Dedifferentiated amniotic fluid mesenchymal stem cell (primary cell): ENCODE measurements around the gene MDFI.

ENCODE experiments used
- DNase-seq: peaks from one replicate; pipeline ENCODE4 v3.0.0-alpha.2; 2016; ENCODE audit errors: extremely low spot score

Gene MDFI

DNA sequence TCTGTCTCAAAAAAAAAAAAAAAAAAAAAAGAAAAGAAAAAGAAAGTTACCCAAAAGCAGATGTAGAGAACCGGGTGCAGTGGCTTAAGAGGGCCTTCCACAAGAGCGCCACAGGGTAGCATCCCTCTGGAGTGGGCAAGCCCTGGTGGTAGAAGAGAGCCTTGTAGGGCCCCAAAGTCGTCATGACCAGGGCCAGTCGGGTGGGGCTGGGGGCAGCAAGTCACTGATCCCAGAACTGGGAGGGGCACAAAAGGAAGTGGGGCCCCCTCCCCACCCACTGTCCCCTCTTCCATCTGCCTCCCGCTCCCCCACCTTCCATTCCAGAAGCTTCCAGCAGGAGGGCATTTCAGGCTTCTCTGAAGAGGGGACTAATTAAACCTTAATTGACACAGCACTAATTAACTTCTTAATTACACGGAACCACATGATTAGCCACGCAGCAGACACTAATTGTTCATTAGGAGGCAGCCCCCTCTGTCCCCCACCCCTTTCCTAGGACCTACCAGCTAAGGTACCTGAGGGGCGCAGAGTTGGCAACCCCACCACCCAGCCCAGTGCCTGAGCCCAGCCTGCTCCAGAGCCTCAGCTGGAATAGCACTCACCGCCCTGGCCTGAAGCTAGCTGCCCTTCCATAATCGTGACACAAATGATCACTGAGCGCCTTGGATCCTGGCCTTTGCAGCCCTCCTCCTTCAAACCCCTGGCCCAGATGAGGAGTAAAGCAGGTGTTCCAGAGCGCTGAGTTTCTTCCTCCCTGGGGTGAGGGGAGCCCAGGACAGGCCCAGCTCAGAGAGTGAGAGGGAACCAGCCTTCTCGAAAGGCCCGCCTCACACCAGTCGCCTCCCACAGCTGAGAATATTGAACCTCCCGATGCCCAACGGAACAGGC is 34.8 kb downstream of the MDFI start:
- DNase-seq = no peak

DNA sequence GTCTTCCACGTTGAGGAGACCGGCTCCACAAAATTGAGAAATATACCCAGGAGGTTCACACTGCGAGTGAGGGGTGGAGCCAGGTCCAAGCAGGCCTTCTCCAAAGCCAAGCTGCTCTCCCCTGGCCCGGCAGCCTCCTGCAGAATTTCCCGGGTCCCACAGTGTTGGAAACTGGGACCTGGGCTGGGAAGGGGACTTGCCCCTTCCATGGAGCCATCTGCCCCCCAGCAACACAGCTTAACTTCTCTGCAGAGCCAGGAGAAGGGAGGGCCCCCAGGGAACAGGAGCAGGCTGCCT is 35.4 kb downstream of the MDFI start:
- no peak for DNase-seq

DNA sequence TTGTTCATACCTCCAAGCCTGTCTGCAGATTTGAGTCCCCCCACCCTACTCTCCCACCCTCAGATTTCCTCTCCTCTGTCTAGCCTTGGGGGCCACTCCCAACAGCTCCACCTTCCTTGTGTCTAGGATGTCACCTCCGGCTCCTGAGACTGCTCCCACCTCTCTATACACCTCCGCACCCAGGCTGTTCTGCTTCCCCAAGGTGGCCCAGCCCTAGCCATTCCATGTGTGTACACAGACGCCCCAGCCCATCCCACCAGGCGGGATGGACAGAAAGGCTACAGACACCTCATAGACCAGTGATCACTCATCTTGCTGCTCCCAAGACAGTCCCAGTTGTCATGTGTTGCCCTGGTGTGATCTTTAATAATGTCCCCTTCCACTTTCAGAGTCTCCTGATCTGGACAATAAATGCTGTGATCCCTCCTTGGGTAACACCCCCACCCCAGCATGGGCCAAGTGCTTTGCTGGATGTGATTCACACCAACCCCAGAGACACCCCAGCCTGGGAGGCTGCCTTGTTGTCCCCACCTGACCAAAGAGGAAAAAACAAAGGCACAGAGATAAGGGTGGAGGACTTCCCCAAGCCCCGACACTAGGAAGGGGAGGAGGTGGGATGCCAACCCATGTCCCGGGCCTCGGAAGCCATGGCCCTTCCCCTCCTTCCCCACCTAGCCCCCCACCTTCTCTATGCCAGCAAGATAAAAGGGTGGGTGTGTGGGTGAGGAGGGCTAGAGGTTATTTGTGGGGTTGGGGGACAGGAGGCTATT is 36.1 kb downstream of the MDFI start:
- DNase-seq = no peak

DNA sequence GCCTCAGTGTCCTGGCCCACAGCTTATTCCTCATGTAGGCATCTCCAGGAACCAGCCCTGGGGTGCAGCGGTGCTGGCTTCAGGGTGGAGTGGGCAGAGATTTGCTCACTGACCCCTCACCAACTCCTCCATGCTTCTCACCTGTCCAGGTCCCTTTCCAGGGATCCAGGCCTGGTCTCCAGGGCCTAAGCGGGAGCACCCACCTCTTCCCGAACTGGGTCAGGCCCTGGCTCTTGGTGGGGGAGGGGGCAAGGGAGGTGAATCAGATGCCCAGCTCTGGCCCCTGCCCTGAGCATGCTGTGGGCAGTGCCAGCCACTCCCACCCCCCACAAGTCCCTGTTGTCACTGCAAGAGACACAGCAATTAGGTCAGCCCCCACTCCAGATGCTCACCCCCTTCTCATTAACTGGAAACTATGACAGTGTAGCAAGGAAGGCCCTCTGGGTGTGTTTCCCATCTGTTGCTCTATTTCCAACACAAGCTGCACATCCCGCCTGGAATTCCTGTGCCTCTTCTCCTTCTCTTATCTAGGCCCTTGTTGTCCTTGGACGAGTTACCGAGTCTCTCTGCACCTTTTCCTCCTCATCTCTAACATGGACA is 37.0 kb downstream of the MDFI start:
- no peak for DNase-seq

DNA sequence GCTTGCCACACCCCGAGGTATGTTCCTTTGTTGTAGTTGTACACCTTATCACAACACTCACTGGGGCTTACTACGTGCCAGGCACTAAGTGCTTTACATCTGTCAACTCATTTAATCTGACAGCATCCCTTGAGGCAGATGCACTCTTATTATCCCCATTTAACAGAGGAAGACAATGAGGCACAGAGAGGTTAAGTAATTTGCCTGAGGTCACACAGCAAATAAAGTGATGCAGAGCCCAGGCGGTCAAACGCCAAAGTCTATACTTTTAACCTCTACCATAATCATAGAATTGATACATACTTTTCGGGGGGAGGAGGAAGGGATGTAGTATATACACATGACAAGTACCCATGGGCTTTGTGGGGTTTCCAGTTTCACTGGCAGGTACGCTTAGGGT is 37.7 kb downstream of the MDFI start:
- no peak for DNase-seq

DNA sequence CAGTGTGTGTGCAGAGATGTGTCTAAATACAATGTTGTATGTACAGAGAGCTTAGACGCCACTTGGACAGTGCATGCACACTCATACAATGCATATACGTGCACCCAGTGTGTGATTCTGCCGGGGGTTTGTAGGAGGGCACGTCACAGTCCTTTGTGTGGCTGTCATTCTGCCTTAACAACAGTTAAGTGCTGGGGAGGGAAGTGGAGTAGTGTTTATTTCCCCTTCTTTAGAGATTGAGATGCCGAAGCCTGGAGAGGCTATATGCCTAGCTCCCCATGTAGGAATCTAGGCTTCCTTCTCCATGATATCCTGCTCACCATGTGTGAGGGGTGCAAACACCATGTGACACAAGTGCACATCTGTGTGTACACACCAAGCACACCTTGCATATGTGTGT is 38.2 kb downstream of the MDFI start:
- no peak for DNase-seq

DNA sequence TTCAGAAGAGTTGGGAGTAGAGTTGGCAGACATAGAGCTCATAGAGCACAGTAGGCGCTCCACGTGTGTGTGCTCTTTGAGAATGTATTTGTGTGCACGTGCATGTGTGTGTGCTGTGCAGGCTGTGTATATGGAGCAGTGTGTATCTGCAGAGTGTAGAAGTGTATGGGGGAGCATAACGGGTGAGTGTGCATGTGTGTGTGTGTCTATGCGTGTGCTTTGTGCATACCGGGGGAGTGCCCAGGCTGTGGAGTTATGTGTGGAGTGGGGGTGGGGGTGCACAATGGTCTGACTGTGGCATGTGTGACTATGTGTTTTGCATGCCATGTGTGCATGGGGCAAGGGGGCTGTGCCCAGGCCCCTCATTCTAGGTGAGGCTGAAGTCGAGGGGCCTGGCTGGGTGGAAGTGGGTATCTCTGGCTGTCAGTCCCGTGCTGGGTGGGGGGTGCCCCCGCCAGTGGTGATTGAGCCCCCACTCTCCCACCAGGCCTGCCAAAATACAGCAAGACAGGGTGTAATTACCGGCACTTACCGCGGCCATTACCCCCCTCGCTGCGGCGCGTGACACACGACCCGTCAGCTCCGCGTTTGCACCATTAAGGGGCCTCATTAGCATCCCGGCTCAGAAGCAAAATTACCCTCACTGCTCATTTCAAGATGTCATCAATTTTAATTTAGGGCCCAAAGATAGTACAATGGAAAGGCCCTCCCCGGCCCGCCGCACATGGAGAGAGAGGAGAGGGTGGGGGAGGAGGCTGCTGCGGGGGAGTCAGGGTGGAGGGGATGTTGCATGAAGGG is 39.1 kb downstream of the MDFI start:
- DNase-seq = no peak

DNA sequence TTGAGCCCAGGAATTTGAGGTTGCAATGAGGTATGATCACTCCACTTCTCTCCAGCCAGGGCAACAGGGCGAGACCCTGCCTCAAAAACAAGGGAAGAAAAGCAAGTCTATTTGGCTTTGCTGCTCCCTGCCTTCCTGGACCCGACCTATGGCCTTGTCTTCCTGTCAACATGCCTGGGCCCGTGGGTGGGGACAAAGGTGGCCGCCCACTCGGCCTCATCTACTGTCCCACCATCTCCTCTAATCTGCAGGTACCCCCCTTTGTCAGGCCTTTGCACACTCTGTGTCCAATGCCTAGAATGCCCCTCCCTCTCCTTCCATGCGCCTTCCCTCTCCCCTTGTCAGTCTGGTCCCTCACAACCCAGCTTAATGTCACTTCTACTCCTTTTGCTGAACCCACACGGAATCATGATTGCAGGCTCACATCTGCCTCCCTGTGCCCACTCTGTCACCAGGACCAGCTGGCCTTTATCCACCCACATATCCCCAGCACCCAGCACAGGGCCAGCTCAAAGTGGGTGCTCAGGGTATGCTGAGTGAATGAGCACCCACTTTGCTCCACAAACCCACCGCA is 40.3 kb downstream of the MDFI start:
- no peak for DNase-seq

DNA sequence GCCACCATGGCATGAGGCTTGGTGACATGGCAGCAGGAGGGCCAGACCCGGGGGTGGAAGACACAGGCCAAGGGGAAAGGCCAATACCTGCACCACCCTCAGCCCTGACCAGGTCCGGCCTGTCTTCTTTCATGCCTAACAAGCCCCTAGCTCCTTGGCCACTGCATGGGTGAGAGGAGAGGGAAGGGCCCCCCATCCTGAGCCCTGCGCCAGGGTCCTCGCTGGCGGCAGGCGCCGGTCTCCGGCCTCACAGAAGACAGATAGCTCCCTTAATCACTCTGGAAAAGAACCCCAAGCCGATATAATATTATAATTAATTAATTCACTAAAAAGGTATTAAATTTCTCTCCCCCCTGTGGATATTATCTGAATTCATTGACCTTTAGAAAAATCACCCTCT is 41.4 kb downstream of the MDFI start:
- DNase-seq = no peak

DNA sequence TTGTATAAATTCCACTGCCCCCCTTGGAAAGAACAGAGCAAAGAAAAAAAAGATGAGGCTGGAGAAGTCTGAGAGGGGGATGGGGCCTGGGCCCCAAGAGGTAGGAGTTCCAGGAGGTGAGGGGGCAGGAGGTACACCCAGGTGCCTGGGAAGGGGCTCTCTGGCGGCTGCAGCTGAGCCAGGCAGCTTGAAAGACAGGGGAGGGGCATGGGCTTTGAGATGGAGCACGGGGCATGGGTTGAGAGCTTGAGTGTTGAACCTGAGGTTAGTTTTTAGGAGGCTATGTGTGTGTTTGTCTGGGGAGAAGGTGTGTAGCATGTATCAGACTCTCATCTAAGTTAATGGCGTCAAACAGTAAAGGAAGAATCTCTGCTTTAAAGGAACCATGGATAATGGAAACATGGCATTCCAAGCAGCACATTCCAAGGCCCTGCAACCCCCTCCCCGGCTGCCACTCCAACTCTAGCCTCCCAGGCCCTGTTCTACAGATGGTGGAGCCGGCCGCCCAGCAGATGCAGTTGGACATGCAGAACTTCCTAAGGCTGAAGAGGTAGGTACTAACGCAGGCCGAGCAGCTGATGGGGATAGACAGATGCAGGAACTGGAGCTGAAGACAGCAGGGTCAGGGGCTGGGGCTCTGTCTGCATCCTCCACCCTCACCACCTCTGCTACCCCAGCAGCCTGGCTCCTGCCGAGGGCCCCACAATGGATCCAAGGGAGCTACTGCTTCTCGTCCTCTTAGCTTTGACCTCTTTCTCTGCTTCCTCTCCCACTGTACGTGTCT is 42.1 kb downstream of the MDFI start:
- DNase-seq = no peak

DNA sequence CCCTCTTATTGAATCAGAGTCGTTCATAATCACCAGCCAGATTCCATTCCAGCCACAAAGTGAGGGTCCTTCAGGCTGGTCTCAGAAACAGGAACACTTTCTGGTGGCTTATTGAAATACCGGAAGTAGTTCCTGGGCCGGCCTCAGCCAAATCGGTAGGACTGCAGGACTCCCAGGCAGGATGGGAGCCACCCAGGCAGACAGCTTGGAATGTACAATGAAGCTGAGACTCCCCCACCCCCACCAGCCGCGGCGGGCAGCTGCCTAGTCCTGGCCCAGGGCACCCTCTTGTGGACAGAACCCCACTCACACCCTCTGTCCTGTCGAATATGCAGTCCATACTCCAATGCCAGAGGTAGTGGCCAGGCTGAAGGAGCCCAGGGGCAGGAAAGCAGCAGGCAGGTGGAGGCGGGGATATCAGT is 43.8 kb downstream of the MDFI start:
- peak; percentile 85 for DNase-seq

DNA sequence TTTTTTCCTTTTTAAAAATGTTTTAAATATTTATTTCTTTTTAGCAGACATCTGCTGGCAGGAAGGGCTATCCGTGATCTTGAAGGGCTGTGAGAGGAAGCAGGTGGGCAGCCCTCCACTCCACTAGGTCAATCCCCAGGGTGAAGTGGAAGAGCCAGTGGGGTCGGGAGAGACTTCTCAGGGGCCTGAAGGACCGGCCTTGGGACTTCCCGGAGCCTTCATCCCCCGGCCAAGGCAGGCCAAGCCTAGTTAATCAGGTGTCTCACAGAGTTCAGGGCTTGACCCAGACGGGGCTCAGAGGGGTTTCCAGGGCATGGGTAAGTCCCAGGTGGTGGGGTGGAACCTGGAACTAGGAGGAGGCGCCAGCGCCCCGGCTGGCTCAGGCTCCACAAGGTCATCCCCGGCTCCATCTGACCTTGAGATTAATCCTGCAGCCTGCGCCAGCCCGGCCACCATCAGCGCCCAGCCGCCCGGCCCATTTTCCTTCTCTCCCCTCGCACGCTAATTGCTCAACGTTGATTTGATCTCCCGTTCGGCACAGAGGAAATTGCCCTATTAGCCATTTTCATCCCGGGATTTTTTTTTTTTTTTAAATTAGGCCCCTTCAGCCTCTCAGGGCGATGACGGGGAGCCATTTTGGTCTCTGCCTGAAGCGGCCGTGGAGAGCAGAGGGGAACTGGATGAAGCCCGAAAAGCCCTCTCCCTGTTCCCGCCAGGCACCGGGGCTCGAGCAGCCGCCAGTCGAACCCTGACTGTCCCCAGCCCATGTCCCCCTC is 44.4 kb downstream of the MDFI start:
- DNase-seq = no peak

DNA sequence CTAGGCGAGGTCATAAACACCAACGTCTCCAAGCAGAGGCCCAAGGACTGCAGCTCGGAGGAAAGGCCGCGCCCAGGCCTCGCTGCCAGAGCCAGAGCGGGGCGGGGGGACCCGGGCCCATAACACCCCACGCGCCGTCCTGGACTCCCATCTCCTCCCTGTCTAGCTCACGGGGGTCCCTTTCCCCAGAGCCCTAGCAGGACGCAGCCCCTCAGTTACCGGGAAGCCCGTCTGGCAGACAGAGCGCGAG is 44.9 kb downstream of the MDFI start:
- no peak for DNase-seq

DNA sequence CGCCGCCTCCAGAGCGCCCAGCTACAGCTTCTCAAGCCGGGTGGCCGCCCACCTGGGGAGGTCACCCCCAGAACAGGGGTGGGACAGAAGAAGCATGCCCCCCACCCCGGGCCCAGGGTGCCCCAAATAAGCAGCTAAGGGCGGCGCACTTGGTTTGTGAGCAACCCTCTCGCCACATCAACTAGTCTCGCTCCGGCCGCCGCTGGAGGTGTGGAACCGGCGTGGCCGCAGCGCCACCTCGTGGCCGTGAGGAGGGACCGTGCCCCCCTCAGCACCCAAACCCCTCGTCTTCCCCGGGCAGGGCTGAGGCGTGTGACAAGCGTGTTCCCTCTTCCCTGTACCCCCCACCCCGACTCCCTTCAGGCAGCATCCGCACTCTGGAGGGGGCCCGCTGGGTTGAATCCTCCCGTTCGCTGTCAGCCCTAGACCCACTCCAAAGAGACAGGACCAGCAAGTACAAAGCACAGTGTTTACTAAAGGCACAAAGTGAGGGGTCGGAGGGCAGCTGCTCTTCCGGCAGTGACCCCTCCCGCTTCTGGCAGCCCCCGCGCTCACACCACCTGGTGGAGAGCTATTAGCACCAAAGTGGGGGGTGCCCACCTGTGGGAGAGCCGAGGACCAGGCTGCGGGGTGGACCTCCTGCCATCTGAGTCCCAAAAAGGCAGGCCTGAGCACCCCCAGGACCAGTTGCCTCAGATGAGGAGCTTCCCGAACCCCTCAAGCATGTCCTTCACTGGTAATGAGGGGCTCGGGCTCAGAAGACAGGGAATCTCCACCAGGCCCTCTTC is 45.4 kb downstream of the MDFI start:
- DNase-seq = peak; percentile 47

DNA sequence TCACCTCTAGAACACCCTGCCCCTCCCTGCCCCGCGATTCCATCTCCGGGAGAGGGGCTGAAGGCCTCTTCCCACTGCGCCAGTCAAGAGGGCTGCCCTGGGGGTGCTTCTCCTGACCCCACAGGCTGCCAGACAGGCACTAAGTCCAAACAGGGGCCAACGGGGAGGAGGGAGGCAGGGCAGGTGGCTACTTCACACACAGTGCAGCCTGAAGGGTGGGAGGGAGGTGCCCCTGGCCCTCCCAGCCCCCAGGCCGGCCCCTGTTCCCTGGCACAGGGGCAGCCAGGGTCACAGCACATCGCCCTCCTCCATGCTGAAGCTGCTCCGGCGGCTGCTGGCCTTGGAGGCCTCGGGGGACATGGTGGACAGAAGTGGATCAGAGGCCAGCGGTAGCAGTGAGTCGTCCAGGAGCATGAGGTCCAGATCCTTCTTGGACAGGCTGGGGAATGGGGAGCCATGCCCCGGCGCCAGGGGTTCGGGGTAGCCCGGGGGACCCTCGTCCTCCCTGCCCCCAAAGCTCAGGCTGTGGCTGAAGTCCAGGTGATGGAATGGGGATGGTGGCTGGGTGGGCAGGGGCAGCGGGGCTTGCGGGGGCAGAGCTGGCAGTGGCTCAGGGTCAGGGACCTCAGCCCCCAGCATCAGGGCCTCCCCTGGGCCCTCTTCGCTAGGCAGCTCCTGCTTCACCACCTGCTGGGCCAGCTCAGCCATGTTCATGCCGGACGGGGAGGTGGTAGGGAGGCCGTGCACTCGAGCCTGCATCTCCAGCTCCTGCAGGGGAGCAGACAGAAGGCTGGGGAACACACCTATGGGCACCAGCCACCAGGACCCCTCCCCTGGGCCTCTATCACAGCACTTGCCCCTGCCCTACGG is 46.3 kb downstream of the MDFI start:
- DNase-seq = no peak

DNA sequence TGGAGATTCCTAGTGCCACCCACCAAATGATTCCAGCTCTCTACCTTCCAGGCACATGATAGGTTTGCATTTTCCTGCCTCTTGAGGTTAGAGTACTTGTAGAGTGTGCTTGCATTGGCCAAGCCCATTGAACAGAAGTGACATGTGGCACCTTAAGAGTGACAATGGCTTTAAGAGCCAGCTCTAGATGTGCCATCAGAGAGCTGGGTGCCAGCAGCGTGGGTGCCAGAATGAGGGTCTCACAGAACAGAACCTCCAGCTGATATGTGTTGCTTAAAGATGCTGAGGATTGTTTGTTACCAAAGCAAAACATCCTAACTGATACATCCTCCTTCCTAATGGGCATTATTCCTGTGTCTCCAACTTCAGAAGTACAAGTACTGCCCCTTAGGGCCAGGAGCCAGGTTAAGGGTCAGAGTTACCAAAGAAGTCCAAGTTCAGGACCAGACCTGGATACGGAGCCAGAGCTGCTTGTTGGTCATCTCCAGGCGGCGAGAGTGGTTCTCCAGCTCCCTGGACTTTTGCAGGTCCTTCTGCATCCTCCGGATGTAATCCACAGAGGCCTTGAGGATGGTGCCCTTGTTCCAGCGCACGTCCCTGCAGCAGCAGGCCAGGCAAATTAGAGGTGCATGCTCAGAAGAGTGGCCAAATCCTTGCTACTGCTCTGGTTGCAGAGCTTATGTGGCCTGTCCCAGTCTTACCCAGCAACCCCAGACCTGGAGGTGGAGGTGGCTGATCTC is 47.5 kb downstream of the MDFI start:
- no peak for DNase-seq

DNA sequence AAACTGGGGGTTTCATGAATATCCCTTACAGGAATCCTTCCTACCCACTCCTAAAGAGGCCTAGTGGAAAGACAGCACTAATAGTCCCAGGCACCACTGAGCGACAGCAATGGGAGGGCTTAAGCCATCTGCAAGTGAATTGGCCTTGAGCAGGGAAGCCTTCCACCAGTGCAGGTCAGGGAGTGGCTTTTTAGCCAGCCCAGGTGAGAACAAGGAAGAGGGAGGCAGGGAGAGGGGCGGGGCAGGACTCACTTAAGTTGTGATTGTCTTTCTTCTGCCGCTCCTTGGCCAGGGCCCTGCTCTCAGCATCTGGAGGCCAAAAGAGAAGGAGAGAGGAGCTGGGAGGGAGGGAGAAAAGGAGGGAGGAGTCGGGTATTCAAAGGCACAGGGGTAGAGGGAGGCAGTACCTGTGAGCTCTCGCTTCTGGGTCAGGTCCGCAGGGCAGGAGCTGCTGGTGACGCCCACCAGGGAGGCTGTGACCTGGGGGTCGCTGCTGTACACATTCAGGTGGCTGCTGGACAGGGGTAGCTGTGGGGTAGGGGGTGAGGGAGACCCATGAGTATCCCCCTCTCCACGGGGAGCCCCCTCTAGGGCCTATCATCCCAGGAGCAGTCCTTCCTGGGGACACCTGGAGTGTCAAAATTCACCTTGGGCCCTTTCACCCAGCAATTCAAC is 49.4 kb downstream of the MDFI start:
- no peak for DNase-seq
